Adrenal gland (tissue), 12 donors: ENCODE data around the gene DNM1. TPM values are rescaled to one million over a fixed set of nuclear protein-coding genes. Genes with fewer than 3 reads are reported as not detected.
A peak's percentile ranks its signal among the peaks of the same experiment; 100 is the strongest.

Experiments
- DNase-seq, 7 donors: peaks; one replicate each; pipeline ENCODE4 v3.0.0-alpha.2; 2019 to 2020
- H3K27ac ChIP-seq, 5 donors: fragments of 200-600 bp; sonication (generic) in 4 of 5; 1 replicate in 3 of 5; 2 replicates in 2 of 5; pipeline versions ENCODE4 v1.5.1 to v1.8.0; 2016 to 2020; ENCODE audit warnings: mild to moderate bottlenecking in 1 of 5
- H3K27me3 ChIP-seq: fragments of 200-600 bp; 2 replicates; pipeline ENCODE4 v1.8.0; 2021
- H3K36me3 ChIP-seq, 2 donors: fragments of 200-600 bp; replicated peaks in 1 of 2; 1 replicate in 1 of 2; 2 replicates in 1 of 2; pipeline versions ENCODE4 v1.5.1 to v1.8.0; 2018 to 2022
- H3K4me1 ChIP-seq, 2 donors: fragments of 200-600 bp; replicated peaks in 1 of 2; 1 replicate in 1 of 2; 2 replicates in 1 of 2; pipeline versions ENCODE4 v1.5.1 to v1.8.0; 2018 to 2021
- H3K4me3 ChIP-seq, 4 donors: fragments of 200-600 bp; sonication (generic) in 3 of 4; one replicate each; pipeline ENCODE4 v1.5.1; 2016 to 2018
- H3K9me3 ChIP-seq, 3 donors: fragments of 200-600 bp; sonication (generic) in 1 of 3; replicated peaks in 1 of 3; 1 replicate in 2 of 3; 2 replicates in 1 of 3; pipeline versions ENCODE4 v1.5.1 to v1.8.0; 2016 to 2021
- CTCF ChIP-seq, 6 experiments: fragments of 450-650 bp in 4 of 6; fragments of 200-600 bp in 2 of 6; sonication (generic) in 1 of 6; IDR thresholded peaks; 1 replicate in 5 of 6; 2 replicates in 1 of 6; pipeline versions ENCODE4 v1.5.1 to v1.8.0; 2016 to 2021; ENCODE audit warnings: antibody characterized with exemption in 6 of 6, mild to moderate bottlenecking in 2 of 6, moderate library complexity in 1 of 6
- POLR2A ChIP-seq, 2 donors: fragments of 450-650 bp; IDR thresholded peaks; one replicate each; pipeline ENCODE4 v1.6.1; 2017; ENCODE audit warnings: antibody characterized with exemption in 2 of 2, mild to moderate bottlenecking in 2 of 2, moderate library complexity in 1 of 2
- WGBS, 4 donors: extraction: QIAGEN DNeasy Blood & Tissue Kit in 2 of 4; methylation state at CpG; one replicate each; pipeline versions ENCODE4 v1.1.5 to v1.1.7; 2013 to 2017; 5-methylcytosine and 5-hydroxymethylcytosine counted together
- intact Hi-C, 2 donors: fragments of 100-400 bp; cut with DNase I; formaldehyde crosslinking; loops; one replicate each; pipeline versions ENCODE4 v1.14.1 to v1.15.0; 2022 to 2023
- polyA plus RNA-seq, 3 donors: library from polyadenylated mRNA; stranded (reverse); fragments of 200-250 nt in 2 of 3; fragments of 350-450 nt in 1 of 3; fragmentation: Illumina TruSeq in 1 of 3; extraction: RNeasy Lipid Tissue Mini Kit (QIAGEN cat#74804) in 1 of 3; gene quantifications; one replicate each; pipeline ENCODE4 v1.2.3, GENCODE V29; 2013 to 2014
- total RNA-seq, 9 donors: library from RNA; depleted of rRNA in 4 of 9; stranded (reverse); fragments of >200 nt in 4 of 9; fragments of 120-200 nt in 1 of 9; fragmentation: NEBNext Ultra II Directional in 1 of 9; extraction: Animal tissue kit (Norgen Biotek cat#: 25700) in 1 of 9; gene quantifications; one replicate each; pipeline versions ENCODE4 v1.1.0 to v1.2.4, GENCODE V29; 2013 to 2023
- donor health status: healthy with polysubstance abuse.
- donor health status: Bipolar disorder and iron deficiency.
- donor health status: DM: yes; HTN: yes; CAD: no.
- donor health status: DM: no; HTN: no; CAD: no.
- donor health status: DM: no; HTN: no; CAD: no.
- donor health status: DM: yes; HTN: yes; CAD: no.

Gene DNM1
- total and polyA plus RNA-seq, 12 donors: 2.4 to 44.3 (median 12.2) TPM

GRCh38 chr9:128159522-128159783 is 43.7 kb upstream of the DNM1 start:
- Histone ChIP-seq H3K27me3 (no peaks in the 10 kb centered on the region), H3K9me3 (no peaks in the 10 kb centered on the region), H3K4me1 (peaks cover 27 to 36% of the 10 kb centered on the region in 2 donors), H3K4me3 (peak overlapping the region in 1 of 4 donors; percentile 58), H3K27ac (peak overlapping the region in 2 of 5 donors; percentile 45 to 82), H3K36me3 (peaks cover 0 to 12% of the 10 kb centered on the region in 2 donors)
- intact Hi-C loops: no loop called here
- 23 to 60% (median 42%) methylated on average over 5 to 11 of the region's 11 CpGs for WGBS, 4 donors
- no peak for TF ChIP-seq CTCF (IDR thresholded peaks at IDR 0.05)
- no peak for TF ChIP-seq POLR2A (IDR thresholded peaks at IDR 0.05)
- DNase-seq: peak in 2 of 7 donors; percentile 49 to 52

DNA sequence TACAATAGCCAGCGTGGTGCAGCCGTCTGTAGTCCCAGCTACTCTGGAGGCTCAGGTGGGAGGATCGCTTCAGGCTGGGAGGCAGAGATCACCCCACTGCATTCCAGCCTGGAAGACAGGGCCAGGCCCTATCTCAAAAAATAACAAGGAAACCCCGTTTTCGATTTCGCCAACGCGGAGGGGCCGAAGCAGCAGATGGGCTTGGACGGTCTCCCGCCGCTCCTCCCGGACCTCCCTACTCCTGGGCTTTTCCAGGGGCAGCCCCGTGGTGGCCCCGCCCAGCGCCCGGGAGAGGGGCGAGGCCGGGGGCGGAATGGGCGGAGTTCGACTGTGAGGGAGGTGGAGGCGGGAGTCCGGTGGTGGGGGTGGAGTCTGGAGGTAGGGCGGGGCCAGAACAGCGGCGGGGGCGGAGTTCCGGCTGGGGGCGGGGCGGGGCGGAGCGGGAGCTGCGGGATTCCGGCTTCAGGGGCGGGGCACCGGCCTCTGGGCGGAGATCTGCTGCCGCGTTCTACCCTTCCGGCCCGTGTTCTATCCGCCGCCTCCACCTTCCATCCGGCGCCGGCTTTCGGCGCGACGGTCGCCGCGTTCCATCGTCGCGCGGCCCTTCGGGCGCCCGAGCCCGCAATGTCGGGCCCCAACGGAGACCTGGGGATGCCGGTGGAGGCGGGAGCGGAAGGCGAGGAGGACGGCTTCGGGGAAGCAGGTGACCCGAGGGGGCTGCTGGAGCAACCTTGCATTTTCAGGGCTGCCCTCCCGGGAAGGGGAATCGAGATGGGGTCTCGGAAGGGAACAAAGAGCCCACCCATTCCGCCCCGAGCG is 43.2 kb upstream of the DNM1 start, which contains the start of gene BBLN:
TSS of gene BBLN (plus strand) at position 482 of the 819 bp plus-strand sequence. CDS start at position 625, 143 bp downstream.
- no peaks in the 10 kb centered on the region for H3K9me3 ChIP-seq

GRCh38 chr9:128160603-128160987 is 42.6 kb upstream of the DNM1 start:
- no peaks in the 10 kb centered on the region for H3K9me3 ChIP-seq
- peak in 4 of 7 donors; percentile 41 to 58 (median 50) for DNase-seq
- no peaks in the 10 kb centered on the region for H3K27me3 ChIP-seq
- H3K36me3 ChIP-seq: peaks cover 0 to 15% of the 10 kb centered on the region in 2 donors
- H3K4me1 ChIP-seq: peaks cover 27 to 41% of the 10 kb centered on the region in 2 donors
- 0 to 2% (median 1%) methylated on average over 2 to 23 of the region's 23 CpGs for WGBS, 4 donors
- TF ChIP-seq CTCF (IDR thresholded peaks at IDR 0.05): no peak
- TF ChIP-seq POLR2A (IDR thresholded peaks at IDR 0.05): no peak
- H3K27ac ChIP-seq: peak overlapping the region in 4 of 5 donors; percentile 56 to 82 (median 68)
- H3K4me3 ChIP-seq: peak overlapping the region; percentile 58 to 89 (median 75)
- intact Hi-C loops: no loop called here

More for the DNA sequence above, 43.2 kb upstream of the DNM1 start, which contains the start of gene BBLN:
- intact Hi-C loops: no loop called here
- Histone ChIP-seq H3K4me1 (peaks cover 27 to 41% of the 10 kb centered on the region in 2 donors), H3K27me3 (no peaks in the 10 kb centered on the region), H3K36me3 (peaks cover 0 to 14% of the 10 kb centered on the region in 2 donors), H3K4me3 (peak within 1 kb of the TSS; percentile 58 to 89 (median 75)), H3K27ac (peak within 1 kb of the TSS in 4 of 5 donors; percentile 56 to 82 (median 80))
- DNase-seq: peak; percentile 95 to 97 (median 96)
- WGBS, 4 donors: 0 to 1% (median 0%) methylated on average over 3 to 74 of the region's 77 CpGs; no CpG with 5 or more reads in 1 of the 4 donors
- TF ChIP-seq POLR2A (IDR thresholded peaks at IDR 0.05): peak; percentile 73 to 87
- TF ChIP-seq CTCF (IDR thresholded peaks at IDR 0.05): no peak

- TF ChIP-seq CTCF (IDR thresholded peaks at IDR 0.05) (no peak), POLR2A (IDR thresholded peaks at IDR 0.05) (no peak)
- H3K36me3 ChIP-seq: peaks cover 0 to 22% of the 10 kb centered on the region in 2 donors
- intact Hi-C loops: no loop called here
- H3K9me3 ChIP-seq: no peaks in the 10 kb centered on the region
- peaks cover 27 to 41% of the 10 kb centered on the region in 2 donors for H3K4me1 ChIP-seq
- WGBS, 4 donors: 46 to 66% (median 58%) methylated on average over 13 of the region's 13 CpGs
- H3K27me3 ChIP-seq: no peaks in the 10 kb centered on the region
- H3K27ac ChIP-seq: peak overlapping the region; percentile 10 to 81 (median 79)
- DNase-seq: peak in 4 of 7 donors; percentile 50 to 53 (median 50)
- peak overlapping the region in 1 of 4 donors; percentile 58 for H3K4me3 ChIP-seq
These were observed 41.8 kb upstream of the DNM1 start for GRCh38 chr9:128161215-128161902.
